ENCODE results near the gene MT1H. TPM values are rescaled to one million over a fixed set of nuclear protein-coding genes. Genes with fewer than 3 reads are reported as not detected.
A peak's percentile ranks its signal among the peaks of the same experiment; 100 is the strongest.
"Not testable (repeated sequence)": the region's sequence is repeated elsewhere in the genome, so short reads cannot be mapped to it uniquely, and the experiment has no call there.

MT1H gene
- total RNA-seq, 2 experiments from 2014 or later, result not detected

GRCh38 chr16:56658327-56658875 lies 11.2 kb upstream of the MT1H start:
- ChIA-PET CTCF (no interaction called here), POLR2A (interaction anchor here (1.2 kb wide), 3 partner anchors 24 to 50 kb away, joined by 4 to 7 read pairs (median 5); partner anchors contain the start of genes MT1X and MT2A)
- H3K4me1 ChIP-seq (ENCODE audit: insufficient read depth, low read length), result peaks cover 32% of the 10 kb centered on the region
- Mint-ChIP-seq H3K4me1 (ENCODE audit: low read depth) (peaks cover 30% of the 10 kb centered on the region), H3K27me3 (peaks cover 3% of the 10 kb centered on the region), H3K4me3 (peak overlapping the region; percentile 98), H3K36me3 (ENCODE audit: low read depth) (peaks cover 4% of the 10 kb centered on the region), H3K9me3 (no peaks in the 10 kb centered on the region), H3K27ac (peak overlapping the region; percentile 84)
- H3K27ac ChIP-seq (ENCODE audit: low read depth in 1 of 2, low read length in 2 of 2), result no peak overlapping the region
- H3K4me3 ChIP-seq (ENCODE audit: low read length), result peak overlapping the region; percentile 67
- no peaks in the 10 kb centered on the region for H3K36me3 ChIP-seq (ENCODE audit: insufficient read depth, low read length)
- intact Hi-C loops (cut with DNase I, micrococcal nuclease), result no loop called here
- DNase-seq (no peak), ATAC-seq (ENCODE audit: poor library complexity) (no peak)
- H3K27me3 ChIP-seq (ENCODE audit: control insufficient read depth in 1 of 2, insufficient read depth in 2 of 2, low read length in 2 of 2), result peaks cover 0 to 3% of the 10 kb centered on the region in 2 experiments
- H3K9me3 ChIP-seq (ENCODE audit: control insufficient read depth in 1 of 2, insufficient read depth in 1 of 2, low read length in 2 of 2), result no peaks in the 10 kb centered on the region
- TF ChIP-seq, protein P1, sequence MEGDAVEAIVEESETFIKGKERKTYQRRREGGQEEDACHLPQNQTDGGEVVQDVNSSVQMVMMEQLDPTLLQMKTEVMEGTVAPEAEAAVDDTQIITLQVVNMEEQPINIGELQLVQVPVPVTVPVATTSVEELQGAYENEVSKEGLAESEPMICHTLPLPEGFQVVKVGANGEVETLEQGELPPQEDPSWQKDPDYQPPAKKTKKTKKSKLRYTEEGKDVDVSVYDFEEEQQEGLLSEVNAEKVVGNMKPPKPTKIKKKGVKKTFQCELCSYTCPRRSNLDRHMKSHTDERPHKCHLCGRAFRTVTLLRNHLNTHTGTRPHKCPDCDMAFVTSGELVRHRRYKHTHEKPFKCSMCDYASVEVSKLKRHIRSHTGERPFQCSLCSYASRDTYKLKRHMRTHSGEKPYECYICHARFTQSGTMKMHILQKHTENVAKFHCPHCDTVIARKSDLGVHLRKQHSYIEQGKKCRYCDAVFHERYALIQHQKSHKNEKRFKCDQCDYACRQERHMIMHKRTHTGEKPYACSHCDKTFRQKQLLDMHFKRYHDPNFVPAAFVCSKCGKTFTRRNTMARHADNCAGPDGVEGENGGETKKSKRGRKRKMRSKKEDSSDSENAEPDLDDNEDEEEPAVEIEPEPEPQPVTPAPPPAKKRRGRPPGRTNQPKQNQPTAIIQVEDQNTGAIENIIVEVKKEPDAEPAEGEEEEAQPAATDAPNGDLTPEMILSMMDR (IDR thresholded peaks at IDR 0.05), result no peak

GRCh38 chr16:56662357-56663354 lies 7.0 kb upstream of the MT1H start:
- TF ChIP-seq, protein P1 (IDR thresholded peaks at IDR 0.05), result no peak
- Histone ChIP-seq H3K4me3 (ENCODE audit: low read length) (peak overlapping the region; percentile 60), H3K27ac (ENCODE audit: low read depth in 1 of 2, low read length in 2 of 2) (no peak overlapping the region), H3K9me3 (ENCODE audit: control insufficient read depth in 1 of 2, insufficient read depth in 1 of 2, low read length in 2 of 2) (no peaks in the 10 kb centered on the region), H3K27me3 (ENCODE audit: control insufficient read depth in 1 of 2, insufficient read depth in 2 of 2, low read length in 2 of 2) (peaks cover 16 to 19% of the 10 kb centered on the region in 2 experiments), H3K36me3 (ENCODE audit: insufficient read depth, low read length) (no peaks in the 10 kb centered on the region), H3K4me1 (ENCODE audit: insufficient read depth, low read length) (peaks cover 31% of the 10 kb centered on the region)
- peak overlapping the region; percentile 76 for H3K4me3 Mint-ChIP-seq
- DNase-seq (peak in 7 of 14 experiments; percentile 16 to 57 (median 44)), ATAC-seq (ENCODE audit: poor library complexity) (peak; percentile 64)
- H3K27ac Mint-ChIP-seq, result peak overlapping the region; percentile 72
- ChIA-PET POLR2A (interaction anchor here (0.7 to 2.3 kb wide), 7 partner anchors 9 to 55 kb away, joined by 3 to 8 read pairs (median 4); partner anchors contain the start of genes MT1X and MT2A), CTCF (no interaction called here)
- intact Hi-C loops (cut with DNase I, micrococcal nuclease), result no loop called here
- peaks cover 32% of the 10 kb centered on the region for H3K4me1 Mint-ChIP-seq (ENCODE audit: low read depth)
- no peaks in the 10 kb centered on the region for H3K9me3 Mint-ChIP-seq
- peaks cover 44% of the 10 kb centered on the region for H3K27me3 Mint-ChIP-seq
- peaks cover 4% of the 10 kb centered on the region for H3K36me3 Mint-ChIP-seq (ENCODE audit: low read depth)

DNA sequence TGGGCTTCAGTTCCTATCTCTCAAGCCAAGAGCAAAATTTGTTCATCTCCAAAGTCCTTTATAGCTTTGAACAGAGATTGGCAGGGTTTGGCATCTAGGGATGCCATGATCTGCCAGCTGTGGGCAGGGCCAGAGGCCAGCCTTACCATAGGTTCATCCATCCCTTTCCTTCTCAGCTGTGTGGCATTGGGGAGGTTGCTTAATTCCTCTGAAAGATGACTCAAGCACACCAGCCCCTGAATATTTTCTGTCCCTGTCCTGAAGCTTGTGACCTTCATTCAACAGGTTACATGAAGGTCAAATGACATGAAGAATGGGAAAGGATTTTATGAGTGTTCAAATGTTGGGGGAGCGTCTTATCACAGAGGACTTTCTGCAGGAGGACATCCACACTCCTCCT lies 5.1 kb upstream of the MT1H start:
- Mint-ChIP-seq H3K4me1 (ENCODE audit: low read depth) (peaks cover 37% of the 10 kb centered on the region), H3K36me3 (ENCODE audit: low read depth) (no peaks in the 10 kb centered on the region), H3K9me3 (no peaks in the 10 kb centered on the region), H3K27me3 (peaks cover 63% of the 10 kb centered on the region), H3K4me3 (no peak overlapping the region), H3K27ac (no peak overlapping the region)
- no peak for ATAC-seq (ENCODE audit: poor library complexity)
- H3K4me3 ChIP-seq (ENCODE audit: low read length), result no peak overlapping the region
- H3K27ac ChIP-seq (ENCODE audit: low read depth in 1 of 2, low read length in 2 of 2), result no peak overlapping the region
- TF ChIP-seq, protein P1 (IDR thresholded peaks at IDR 0.05), result no peak
- ChIA-PET CTCF (no interaction called here), POLR2A (no interaction called here)
- H3K36me3 ChIP-seq (ENCODE audit: insufficient read depth, low read length), result no peaks in the 10 kb centered on the region
- peaks cover 32% of the 10 kb centered on the region for H3K4me1 ChIP-seq (ENCODE audit: insufficient read depth, low read length)
- no peak for DNase-seq
- intact Hi-C loops (cut with DNase I, micrococcal nuclease), result no loop called here
- H3K27me3 ChIP-seq (ENCODE audit: control insufficient read depth in 1 of 2, insufficient read depth in 2 of 2, low read length in 2 of 2), result peaks cover 34 to 37% of the 10 kb centered on the region in 2 experiments
- peaks cover 0 to 6% of the 10 kb centered on the region in 2 experiments for H3K9me3 ChIP-seq (ENCODE audit: control insufficient read depth in 1 of 2, insufficient read depth in 1 of 2, low read length in 2 of 2)

DNA sequence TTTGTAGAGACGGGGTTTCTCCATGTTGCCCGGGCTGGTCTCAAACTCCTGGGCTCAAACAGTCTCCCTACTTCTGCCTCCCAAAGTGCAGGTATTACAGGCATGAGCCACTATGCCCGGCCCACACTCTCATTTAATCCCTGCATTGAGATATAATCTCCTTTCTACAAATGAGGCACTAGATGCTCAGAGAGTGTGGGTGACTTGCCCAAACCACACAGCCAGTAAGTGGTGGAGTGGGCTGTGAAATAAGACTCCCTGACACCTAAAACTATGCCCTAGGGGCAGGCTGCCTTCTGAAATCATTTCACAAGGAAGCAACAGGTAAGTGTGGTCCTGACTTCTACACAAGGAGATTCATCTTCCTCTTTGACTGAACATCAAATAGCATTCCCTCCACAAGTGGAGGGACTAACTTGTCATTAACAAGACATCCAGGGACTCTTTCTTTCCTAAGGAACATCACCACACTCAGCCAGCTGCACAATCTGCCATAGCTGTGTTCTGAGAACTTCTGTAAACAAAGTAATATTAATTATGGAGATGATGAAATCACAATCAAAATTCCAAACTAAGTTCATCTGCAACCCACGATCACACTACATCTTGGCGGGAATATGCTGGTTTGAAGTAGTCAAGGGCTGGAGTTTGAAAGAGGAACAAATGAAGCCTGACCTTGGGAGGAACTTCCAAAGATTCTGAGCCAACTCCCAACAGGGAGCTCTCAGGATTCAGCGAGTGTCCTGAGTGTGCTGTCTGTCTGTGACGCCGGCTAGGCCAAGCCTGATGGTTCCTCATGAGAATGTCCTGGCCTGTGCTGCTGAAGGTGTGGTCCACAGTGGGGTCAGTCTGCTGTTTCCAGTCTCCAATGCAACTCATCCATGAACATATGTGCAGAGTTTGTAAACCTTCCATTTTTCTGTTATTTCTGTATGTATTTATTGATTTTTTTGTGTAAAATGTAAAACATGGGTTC lies 4.0 kb upstream of the MT1H start:
- POLR2A ChIA-PET; CTCF ChIA-PET; H3K36me3 ChIP-seq (ENCODE audit: insufficient read depth, low read length); ATAC-seq (ENCODE audit: poor library complexity); H3K9me3 Mint-ChIP-seq; H3K4me3 ChIP-seq (ENCODE audit: low read length); intact Hi-C loops (cut with DNase I, micrococcal nuclease); H3K4me3 Mint-ChIP-seq; H3K27ac ChIP-seq (ENCODE audit: low read depth in 1 of 2, low read length in 2 of 2); H3K36me3 Mint-ChIP-seq (ENCODE audit: low read depth); DNase-seq; H3K27ac Mint-ChIP-seq: not testable (repeated sequence)
- Histone ChIP-seq H3K4me1 (ENCODE audit: insufficient read depth, low read length) (peaks cover 38% of the 10 kb centered on the region), H3K9me3 (ENCODE audit: control insufficient read depth in 1 of 2, insufficient read depth in 1 of 2, low read length in 2 of 2) (peaks cover 0 to 11% of the 10 kb centered on the region in 2 experiments), H3K27me3 (ENCODE audit: control insufficient read depth in 1 of 2, insufficient read depth in 2 of 2, low read length in 2 of 2) (peaks cover 45 to 47% of the 10 kb centered on the region in 2 experiments)
- Mint-ChIP-seq H3K4me1 (ENCODE audit: low read depth) (peaks cover 37% of the 10 kb centered on the region), H3K27me3 (peaks cover 73% of the 10 kb centered on the region)

Measured in CD4-positive, alpha-beta T cell (primary cell).